Fibroblast of mammary gland (primary cell): ENCODE measurements around the gene DRG2.

Experiments used
- DNase-seq: peaks from one replicate; pipeline ENCODE4 v3.0.0-alpha.2; 2010; ENCODE audit warnings: low read depth
- H3K4me3 ChIP-seq: 2 replicates; pipeline ENCODE4 v1.5.1; 2011; ENCODE audit warnings: low read depth, mild to moderate bottlenecking, low read length, moderate library complexity; ENCODE audit not compliant: control insufficient read depth
- CTCF ChIP-seq: conservative IDR thresholded peaks from 2 replicates; pipeline ENCODE4 v1.5.1; 2011; ENCODE audit warnings: low read depth, low read length, inconsistent platforms; ENCODE audit not compliant: control insufficient read depth, insufficient read depth

DRG2 gene

GRCh38 chr17:18111330-18111971 is 23.7 kb downstream of the DRG2 start:
- H3K4me3 ChIP-seq = no peak overlapping the region
- TF ChIP-seq CTCF = no peak
- DNase-seq = no peak

GRCh38 chr17:18115517-18115916 is 27.8 kb downstream of the DRG2 start:
- no peak for DNase-seq

GRCh38 chr17:18116078-18116477 is 28.3 kb downstream of the DRG2 start:
- TF ChIP-seq CTCF = no peak
- no peak for DNase-seq
- no peak overlapping the region for H3K4me3 ChIP-seq

More at GRCh38 chr17:18115517-18115916, 27.8 kb downstream of the DRG2 start:
- TF ChIP-seq CTCF = no peak
- no peak overlapping the region for H3K4me3 ChIP-seq

GRCh38 chr17:18117533-18117932 is 29.8 kb downstream of the DRG2 start:
- no peak for TF ChIP-seq CTCF
- no peak for DNase-seq
- no peak overlapping the region for H3K4me3 ChIP-seq

GRCh38 chr17:18117982-18118975 is 30.5 kb downstream of the DRG2 start:
- TF ChIP-seq CTCF = no peak
- no peak overlapping the region for H3K4me3 ChIP-seq
- peak; percentile 15 for DNase-seq

GRCh38 chr17:18119166-18119745 is 31.5 kb downstream of the DRG2 start:
- TF ChIP-seq CTCF = no peak
- no peak overlapping the region for H3K4me3 ChIP-seq
- DNase-seq = no peak
